ENCODE results near the gene LDHD. TPM values are rescaled to one million over a fixed set of nuclear protein-coding genes. Genes with fewer than 3 reads are reported as not detected.

Gene LDHD
- total RNA-seq, 1 donor from 2014 or later: 16.8 TPM

GRCh38 chr16:75079346-75079926, 37.1 kb downstream of the LDHD start:
- DNase-seq: no peak

GRCh38 chr16:75078886-75079285, 37.7 kb downstream of the LDHD start:
- DNase-seq: no peak

GRCh38 chr16:75075688-75076268, 40.8 kb downstream of the LDHD start:
- no peak for DNase-seq

GRCh38 chr16:75074920-75075687, 41.5 kb downstream of the LDHD start:
- no peak for DNase-seq

GRCh38 chr16:75074304-75074793, 42.2 kb downstream of the LDHD start:
- no peak for DNase-seq

- DNase-seq: no peak
Observed at GRCh38 chr16:75073545-75074303, 42.9 kb downstream of the LDHD start.

- no peak for DNase-seq
Observed at GRCh38 chr16:75072239-75072947, 44.2 kb downstream of the LDHD start.

GRCh38 chr16:75071621-75072020, 45.0 kb downstream of the LDHD start:
- DNase-seq: no peak

- peak; percentile 59 for DNase-seq
Observed at GRCh38 chr16:75070012-75070841, 46.4 kb downstream of the LDHD start.

GRCh38 chr16:75068085-75069031, 48.2 kb downstream of the LDHD start:
- no peak for DNase-seq

- DNase-seq: no peak
Observed at GRCh38 chr16:75066861-75067447, 49.6 kb downstream of the LDHD start.

- DNase-seq: no peak
Observed at GRCh38 chr16:75065521-75066149, 50.9 kb downstream of the LDHD start.

GRCh38 chr16:75065149-75065505, 51.5 kb downstream of the LDHD start:
- no peak for DNase-seq

GRCh38 chr16:75064403-75065148, 52.0 kb downstream of the LDHD start:
- peak; percentile 30 for DNase-seq

GRCh38 chr16:75063549-75064088, 53.0 kb downstream of the LDHD start:
- no peak for DNase-seq

- no peak for DNase-seq
Observed at GRCh38 chr16:75062976-75063346, 53.6 kb downstream of the LDHD start.

GRCh38 chr16:75062135-75062975, 54.2 kb downstream of the LDHD start:
- DNase-seq: peak; percentile 53

All from tongue (tissue), 2 donors.